Measurements from ENCODE around the gene HM13. TPM values are rescaled to one million over a fixed set of nuclear protein-coding genes. Genes with fewer than 3 reads are reported as not detected.
"Not testable (repeated sequence)": the region's sequence is repeated elsewhere in the genome, so short reads cannot be mapped to it uniquely, and the experiment has no call there.

The HM13 gene
- polyA plus RNA-seq, 12 donors: 64.5 to 109 (median 75.6) TPM; not detected in 1

- no peak for DNase-seq
Observed at GRCh38 chr20:31580706-31581105, 66.5 kb downstream of the HM13 start.

GRCh38 chr20:31581391-31581790 lies 67.1 kb downstream of the HM13 start:
- no peak for DNase-seq

- DNase-seq: no peak
Observed at GRCh38 chr20:31587545-31588389, 73.5 kb downstream of the HM13 start.

DNA sequence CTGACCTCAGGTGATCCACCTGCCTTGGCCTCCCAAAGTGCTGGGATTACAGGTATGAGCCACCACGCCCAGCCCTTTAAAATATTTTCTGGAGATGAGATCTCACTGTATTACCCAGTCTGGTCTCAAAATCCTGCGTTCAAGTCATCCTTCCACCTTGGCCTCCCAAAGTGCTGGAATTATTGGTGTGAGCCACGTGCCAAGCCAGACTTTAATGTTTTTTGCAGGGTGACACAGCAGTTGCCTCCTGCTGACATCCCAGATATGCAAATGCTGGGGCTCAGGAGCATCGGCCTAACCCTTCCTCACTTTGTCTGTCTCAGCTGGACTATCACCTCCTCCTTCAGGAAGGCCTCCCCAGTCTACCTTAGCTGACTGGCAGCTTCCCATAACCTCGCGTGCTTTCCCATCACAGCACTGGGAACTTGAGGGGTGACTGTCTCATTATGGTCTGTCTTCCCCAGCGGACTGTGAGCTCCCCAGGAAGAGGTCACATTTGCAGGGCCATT lies 76.5 kb downstream of the HM13 start:
- no peak for DNase-seq

- DNase-seq: no peak
Observed at GRCh38 chr20:31593221-31594001, 79.2 kb downstream of the HM13 start.

- DNase-seq: no peak
Observed at GRCh38 chr20:31594002-31594557, 79.8 kb downstream of the HM13 start.

DNA sequence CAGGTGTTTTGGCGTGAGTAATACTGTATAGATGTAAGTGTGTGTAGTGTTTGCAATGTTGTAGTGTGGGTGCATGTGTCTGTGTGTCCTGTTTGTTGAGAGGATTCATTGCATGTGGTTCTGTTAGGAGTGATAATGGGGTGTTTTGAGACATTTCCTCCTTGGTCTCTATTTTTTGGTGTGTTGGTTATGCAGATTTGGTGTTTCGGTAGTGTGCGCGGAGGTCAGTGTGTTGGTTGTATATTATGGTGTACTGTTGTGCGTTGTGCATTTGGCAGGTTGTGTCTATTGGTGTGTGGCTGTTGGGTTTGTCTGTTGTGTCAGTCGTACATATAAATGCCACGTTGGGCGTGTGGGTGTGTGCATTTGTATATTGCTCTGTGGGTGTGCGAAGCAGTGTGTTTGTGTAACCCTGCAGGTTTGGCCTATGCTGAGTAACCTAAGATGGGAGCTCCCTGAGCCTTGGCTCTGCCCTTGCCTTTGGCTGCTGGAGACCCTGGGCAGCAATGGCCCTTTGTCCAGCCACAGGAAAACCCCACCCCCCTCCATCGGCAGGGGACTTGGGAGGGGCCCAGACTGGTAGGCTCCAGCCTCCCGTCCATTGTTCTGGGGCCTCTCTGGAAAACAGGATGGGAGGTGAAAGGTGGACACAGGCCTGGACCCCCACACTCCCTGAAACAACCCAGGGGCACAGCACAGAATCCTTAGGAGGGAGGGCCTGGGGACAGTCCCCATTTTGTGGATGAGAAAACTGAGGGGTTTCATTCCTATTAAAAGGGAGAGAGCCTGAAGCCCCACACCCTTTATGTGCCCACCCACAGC lies 80.5 kb downstream of the HM13 start:
- peak; percentile 14 for DNase-seq

GRCh38 chr20:31595380-31595653 lies 81.1 kb downstream of the HM13 start:
- DNase-seq: no peak

DNA sequence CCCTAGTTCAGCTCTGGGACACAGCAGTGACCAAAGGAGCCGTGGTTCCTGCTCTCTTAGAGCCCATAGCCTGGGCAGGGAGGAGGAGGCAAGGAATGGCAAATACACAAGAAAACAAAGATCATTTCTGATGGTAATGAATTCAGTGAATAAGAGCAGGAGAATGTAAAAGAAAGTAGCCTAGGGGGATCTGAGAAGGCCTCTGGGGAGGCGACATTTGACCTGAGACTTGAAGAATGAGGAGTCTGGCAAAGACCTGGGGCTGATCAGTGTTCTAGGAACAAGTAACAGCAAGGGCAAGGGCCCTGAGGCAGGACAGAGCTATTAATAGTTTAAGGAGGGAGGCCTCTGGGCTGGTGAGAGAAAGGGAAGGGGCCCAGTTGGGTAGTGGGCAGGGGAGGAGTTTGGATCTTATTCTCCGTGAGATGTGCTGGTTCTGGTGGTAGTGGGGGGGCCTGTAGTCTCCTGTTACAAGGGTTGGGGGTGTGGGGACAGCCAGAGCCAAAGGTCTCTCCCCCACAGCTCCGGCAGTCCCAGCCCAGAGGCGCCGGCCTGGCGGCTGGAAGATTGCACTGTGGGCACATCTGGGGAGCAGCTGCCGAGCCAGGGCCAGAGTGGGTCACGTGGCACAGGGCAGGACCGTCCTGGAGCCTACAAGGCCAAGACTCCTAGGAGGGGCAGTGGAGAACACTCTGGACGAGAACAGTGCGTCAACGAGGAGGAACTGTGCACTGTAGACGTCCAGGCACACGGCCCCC lies 81.6 kb downstream of the HM13 start:
- DNase-seq: peak; percentile 39

GRCh38 chr20:31596412-31596715 lies 82.1 kb downstream of the HM13 start:
- not testable (repeated sequence) for DNase-seq

GRCh38 chr20:31596831-31597480 lies 82.7 kb downstream of the HM13 start:
- DNase-seq: no peak

DNA sequence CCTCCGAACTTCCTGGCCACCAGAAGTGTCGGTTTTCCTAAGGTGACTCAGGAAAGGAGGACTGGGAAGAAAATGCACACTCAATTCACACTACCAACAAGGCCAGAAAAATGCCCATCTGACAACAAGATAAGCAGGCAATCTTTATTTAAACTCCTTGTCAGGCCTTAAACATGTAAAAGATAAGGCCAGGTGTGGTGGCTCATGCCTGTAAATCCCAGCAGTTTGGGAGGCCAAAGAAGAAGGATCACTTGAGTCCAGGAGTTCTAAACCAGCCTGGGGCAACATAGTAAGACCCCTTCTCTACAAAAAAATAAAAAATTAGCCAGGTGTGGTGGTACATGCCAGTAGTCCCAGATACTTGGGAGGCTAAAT lies 83.2 kb downstream of the HM13 start:
- no peak for DNase-seq

DNA sequence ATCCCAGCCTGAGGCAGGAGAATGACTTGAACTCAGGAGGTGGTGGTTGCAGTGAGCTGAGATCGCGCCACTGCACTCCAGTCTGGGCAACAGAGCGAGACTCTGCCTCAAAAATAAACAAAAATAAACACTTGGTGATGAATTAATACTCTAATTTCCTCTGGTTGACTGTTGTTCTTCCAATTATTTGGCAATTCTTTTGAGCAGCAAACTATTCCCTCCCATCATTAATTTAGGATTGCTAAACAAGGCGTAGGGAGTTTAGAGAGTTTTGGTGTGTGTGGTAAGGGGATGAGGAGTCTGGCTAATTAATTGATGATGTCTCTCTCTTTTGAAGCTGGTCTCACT lies 88.2 kb downstream of the HM13 start:
- DNase-seq: no peak

DNA sequence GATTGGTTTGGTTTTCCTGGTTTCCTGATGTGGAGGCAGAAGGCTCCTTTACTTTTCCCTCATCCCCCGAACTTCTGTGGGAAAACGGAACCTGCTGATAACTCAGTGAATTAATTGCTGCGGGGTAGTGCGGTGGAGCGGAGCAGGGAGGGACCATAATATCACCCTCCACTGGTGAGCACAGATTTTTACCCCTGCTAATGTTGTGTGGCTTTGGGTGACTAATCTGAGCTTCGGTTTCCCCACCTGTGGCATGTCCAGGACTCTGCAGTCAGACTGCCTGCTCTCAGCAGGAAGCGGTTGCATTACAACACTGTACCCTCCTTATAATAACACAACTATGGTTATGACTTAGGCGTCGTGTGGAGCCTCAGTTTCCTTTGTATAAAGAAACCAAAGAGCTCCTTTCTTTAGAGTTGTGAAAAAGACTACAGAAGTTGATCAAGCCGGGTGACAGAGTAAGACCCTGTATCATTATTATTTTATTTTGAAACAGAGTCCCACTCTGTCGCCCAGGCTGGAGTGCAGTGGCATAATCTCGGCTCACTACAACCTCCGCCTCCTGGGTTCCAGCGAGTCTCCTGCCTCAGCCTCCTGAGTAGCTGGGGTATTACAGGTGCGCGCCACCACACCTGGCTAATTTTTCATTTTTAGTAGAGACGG lies 88.7 kb downstream of the HM13 start:
- no peak for DNase-seq

DNA sequence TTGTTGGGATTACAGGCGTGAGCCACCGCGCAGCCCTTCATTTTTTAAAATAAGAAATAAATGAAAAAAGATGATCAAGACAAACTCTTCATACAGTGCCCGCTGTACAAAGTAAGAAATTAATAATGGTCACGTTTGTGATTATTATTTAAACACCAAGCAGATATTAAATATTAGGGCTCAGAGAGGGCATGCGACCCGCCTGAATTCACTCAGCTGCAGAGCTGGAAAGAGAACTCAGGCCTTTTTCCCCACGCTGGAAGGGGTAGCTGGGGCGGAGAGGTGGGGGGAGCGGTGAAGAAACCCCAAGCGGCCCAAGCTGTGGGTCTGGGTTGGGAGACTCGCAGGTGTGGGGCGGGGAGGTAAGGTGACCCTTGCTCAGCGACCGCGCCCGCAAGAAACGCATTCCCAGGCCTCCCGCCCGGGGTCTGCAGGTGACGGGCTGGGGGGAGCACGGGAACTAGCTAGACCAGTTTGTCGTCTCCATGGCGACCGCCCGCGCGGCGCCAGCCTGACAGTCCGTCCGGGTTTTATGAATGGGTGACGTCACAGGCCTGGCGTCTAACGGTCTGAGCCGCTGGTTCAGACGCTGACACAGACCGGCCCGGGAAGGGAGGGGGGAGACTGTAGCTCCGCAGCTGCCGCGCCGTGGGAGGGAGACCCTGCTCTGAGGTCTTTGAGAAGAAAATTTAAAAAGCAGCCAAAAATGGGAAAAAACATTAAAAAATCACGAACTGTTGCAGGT lies 89.8 kb downstream of the HM13 start:
- peak; percentile 93 for DNase-seq

DNA sequence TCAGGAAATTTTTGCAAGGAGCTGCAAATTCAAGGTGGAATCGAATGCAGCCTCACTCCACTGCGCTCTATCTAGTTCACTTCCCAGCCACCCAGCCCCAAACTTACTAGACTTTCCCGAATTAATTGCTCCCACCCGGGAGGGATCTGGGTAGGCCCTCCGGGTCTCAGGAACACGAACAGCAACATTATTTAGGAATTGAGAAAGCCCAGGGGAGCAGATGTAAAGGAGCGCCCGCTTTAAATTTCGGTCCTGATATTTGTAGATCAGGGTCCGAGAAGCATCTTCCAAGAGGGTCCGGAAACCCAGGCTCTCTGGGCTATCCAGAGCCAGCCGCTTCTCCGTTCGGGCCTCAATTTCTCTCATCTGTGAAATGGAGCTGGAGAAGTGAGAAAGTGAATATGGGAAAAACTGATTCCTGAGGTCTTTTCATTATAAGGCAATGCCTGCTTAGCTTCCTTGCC lies 90.4 kb downstream of the HM13 start:
- no peak for DNase-seq

GRCh38 chr20:31605031-31605901 lies 91.0 kb downstream of the HM13 start, which contains the start of gene ID1:
Gene ID1 (plus strand): TSS chr20:31605289. CDS start chr20:31605388, 99 bp downstream.
- peak; percentile 96 for DNase-seq

Measured in muscle of arm (tissue), 12 donors.